SK-N-SH treated with all-trans-retinoic acid at 6 μM for 48 hours (cell line): ENCODE data around the gene PARP11.

Source experiments
- GLIS3 ChIP-seq: fragments of 250-450 bp; sonication (Bioruptor Pico); IDR thresholded peaks from 2 replicates; pipeline ENCODE4 v1.5.0; 2020; ENCODE audit warnings: mild to moderate bottlenecking, moderate library complexity
- TOX ChIP-seq: fragments of 250-450 bp; sonication (Bioruptor Pico); IDR thresholded peaks from 2 replicates; pipeline ENCODE4 v1.8.0; 2021; ENCODE audit warnings: mild to moderate bottlenecking, moderate library complexity, borderline replicate concordance
- TSHZ2 ChIP-seq: fragments of 250-450 bp; sonication (Bioruptor Pico); IDR thresholded peaks from 2 replicates; pipeline ENCODE4 v1.5.0; 2020; ENCODE audit warnings: mild to moderate bottlenecking, moderate library complexity
- ZFP3 ChIP-seq: fragments of 250-450 bp; sonication (Bioruptor Pico); IDR thresholded peaks from 2 replicates; pipeline ENCODE4 v1.5.0; 2020; ENCODE audit warnings: mild to moderate bottlenecking, moderate library complexity

- TF ChIP-seq TOX (CRISPR knock-in tag): no peak
- TF ChIP-seq GLIS3: no peak
- TF ChIP-seq ZFP3 (CRISPR knock-in tag): no peak
- TF ChIP-seq TSHZ2 (CRISPR knock-in tag): no peak
Measured at GRCh38 chr12:3921151-3921471, 47.9 kb upstream of the PARP11 start.
